K562 (cell line): Measurements from ENCODE around the gene GPR35. TPM values are rescaled to one million over a fixed set of nuclear protein-coding genes. Genes with fewer than 3 reads are reported as not detected.

ENCODE experiments used
- ATAC-seq: fragments of 200-7000 bp; cut with Tn5 transposase; 3 replicates; pipeline ENCODE4 v1.9.1; 2020; ENCODE audit warnings: moderate library complexity
- Bru-seq: library from RNA; stranded (reverse); fragments of 400-500 nt; gene quantifications from one replicate; lab custom pipeline; 2021; lab: Mats Ljungman, UMichigan
- BruChase-seq, 2 experiments: library from RNA; stranded (reverse); fragments of 400-500 nt; gene quantifications; one replicate each; lab custom pipeline; 2021; lab: Mats Ljungman, UMichigan
- BruUV-seq: library from RNA; stranded (reverse); fragments of 400-500 nt; replicated peaks from 2 replicates; lab custom pipeline; 2021; lab: Mats Ljungman, UMichigan
- CTCF ChIA-PET: fragments of 300-600 bp; formaldehyde crosslinking; extraction: SDS; loops from one replicate; lab custom pipeline; 2021; ENCODE audit warnings: low intra/inter-chr PET ratio; lab: Yijun Ruan, JAX
- POLR2A ChIA-PET: fragments of 300-600, 350-650 bp; sonication (Branson Sonifier 250); formaldehyde crosslinking; extraction: SDS; loops from one replicate; lab custom pipeline; 2021; ENCODE audit warnings: antibody characterized with exemption, inconsistent platforms; lab: Yijun Ruan, JAX
- DNase-seq, 4 experiments: peaks; one replicate each; pipeline versions ENCODE4 v3.0.0 to v3.0.0-alpha.2; 2011 to 2018; ENCODE audit warnings: low spot score in 3 of 4, mixed read lengths in 3 of 4; ENCODE audit errors: extremely low read depth in 1 of 4
- FAIRE-seq: peaks from 2 replicates; lab custom pipeline; 2011; peaks lifted over from hg19 to GRCh38; lab: Jason Lieb, UNC
- H2AFZ ChIP-seq: 2 replicates; pipeline ENCODE4 v1.6.0; 2011; ENCODE audit warnings: low read depth, low read length, control low read depth, inconsistent platforms
- H3K27ac ChIP-seq: fragments of 200-600 bp; 3 replicates; pipeline ENCODE4 v1.8.0; 2011; ENCODE audit warnings: low read depth, mild to moderate bottlenecking, control low read depth, inconsistent platforms, low read length, moderate library complexity, mixed read lengths; ENCODE audit errors: extremely low read depth
- H3K27me3 ChIP-seq, 2 experiments: fragments of 300-600 bp in 1 of 2; 2 replicates in 1 of 2; 3 replicates in 1 of 2; pipeline versions ENCODE4 v1.6.0 to v1.8.0; 2011; ENCODE audit warnings: inconsistent platforms in 2 of 2, low read length in 2 of 2, mild to moderate bottlenecking in 1 of 2, mixed read lengths in 1 of 2, moderate library complexity in 1 of 2; ENCODE audit not compliant: control insufficient read depth in 2 of 2, insufficient read depth in 2 of 2
- H3K36me3 ChIP-seq: fragments of 300-600 bp; 3 replicates; pipeline ENCODE4 v1.8.0; 2011; ENCODE audit warnings: mild to moderate bottlenecking, low read length, inconsistent platforms; ENCODE audit not compliant: control insufficient read depth, insufficient read depth
- H3K4me1 ChIP-seq, 2 experiments: fragments of 200-600 bp in 1 of 2; replicated peaks in 1 of 2; 2 replicates in 1 of 2; 3 replicates in 1 of 2; pipeline versions ENCODE4 v1.5.1 to v1.8.0; 2011; ENCODE audit warnings: inconsistent platforms in 2 of 2, low read length in 2 of 2, mild to moderate bottlenecking in 1 of 2, mixed read lengths in 1 of 2, moderate library complexity in 1 of 2; ENCODE audit not compliant: control insufficient read depth in 2 of 2, insufficient read depth in 2 of 2
- H3K4me2 ChIP-seq: 2 replicates; pipeline ENCODE4 v1.6.1; 2011; ENCODE audit warnings: low read length, control low read depth, inconsistent platforms, mixed read lengths; ENCODE audit not compliant: insufficient read depth
- H3K4me3 ChIP-seq: fragments of 200-600 bp; sonication (generic), shearing (Covaris generic); 2 replicates; pipeline ENCODE4 v1.5.1; 2016; ENCODE audit warnings: control low read depth, inconsistent platforms
- H3K79me2 ChIP-seq: fragments of 200-600 bp; 3 replicates; pipeline ENCODE4 v1.8.0; 2011; ENCODE audit warnings: low read length, inconsistent platforms; ENCODE audit not compliant: control insufficient read depth, insufficient read depth
- H3K9ac ChIP-seq, 2 experiments: 2 replicates each; pipeline versions ENCODE4 v1.6.0 to v1.6.1; 2011; ENCODE audit warnings: low read depth in 2 of 2, low read length in 2 of 2, control low read depth in 1 of 2, inconsistent platforms in 1 of 2, mild to moderate bottlenecking in 1 of 2, mixed read lengths in 1 of 2; ENCODE audit not compliant: insufficient read depth in 1 of 2
- H3K9me1 ChIP-seq: one replicate; pipeline ENCODE4 v1.6.0; 2011; ENCODE audit warnings: inconsistent platforms, mild to moderate bottlenecking, low read length, moderate library complexity; ENCODE audit not compliant: control insufficient read depth, insufficient read depth
- H3K9me3 ChIP-seq: replicated peaks from 2 replicates; pipeline ENCODE4 v1.5.1; 2011; ENCODE audit warnings: low read depth, low read length, inconsistent platforms; ENCODE audit not compliant: control insufficient read depth, insufficient read depth
- H4K20me1 ChIP-seq: replicated peaks from 2 replicates; pipeline ENCODE4 v1.6.1; 2011; ENCODE audit warnings: low read length, inconsistent platforms, mixed read lengths; ENCODE audit not compliant: control insufficient read depth, insufficient read depth
- ARHGAP35 ChIP-seq: fragments of 450-650 bp; IDR thresholded peaks from 2 replicates; pipeline ENCODE4 v1.6.1; 2018; ENCODE audit not compliant: partially characterized antibody
- C11orf30 ChIP-seq: fragments of 450-650 bp; IDR thresholded peaks from 2 replicates; pipeline ENCODE4 v1.6.1; 2016; ENCODE audit warnings: low read depth, mild to moderate bottlenecking
- ELF2 ChIP-seq: fragments of 250-450 bp; sonication (Bioruptor Pico); IDR thresholded peaks from 2 replicates; pipeline ENCODE4 v1.5.0; 2021; ENCODE audit warnings: mild to moderate bottlenecking
- KDM1A ChIP-seq, 2 experiments: fragments of 450-650 bp; IDR thresholded peaks; 2 replicates each; pipeline ENCODE4 v1.6.1; 2016; ENCODE audit warnings: mild to moderate bottlenecking in 2 of 2
- MAFK ChIP-seq: IDR thresholded peaks from 2 replicates; pipeline ENCODE4 v1.6.1; 2011; ENCODE audit warnings: low read length, improper control_type of control experiment
- NFE2 ChIP-seq: IDR thresholded peaks from 2 replicates; pipeline ENCODE4 v1.6.1; 2014; ENCODE audit warnings: antibody characterized with exemption, low read depth
- NRF1 ChIP-seq, 2 experiments: fragments of 450-650 bp; IDR thresholded peaks in 1 of 2; conservative IDR thresholded peaks in 1 of 2; 2 replicates each; pipeline ENCODE4 v1.6.1; 2014; ENCODE audit warnings: mild to moderate bottlenecking in 2 of 2
- PKNOX1 ChIP-seq: fragments of 450-650 bp; IDR thresholded peaks from 2 replicates; pipeline ENCODE4 v1.6.1; 2016
- PTRF ChIP-seq: fragments of 450-650 bp; IDR thresholded peaks from 2 replicates; pipeline ENCODE4 v1.6.1; 2016; ENCODE audit warnings: mild to moderate bottlenecking, missing genetic modification characterization, missing compliant biosample characterization
- RUNX1 ChIP-seq: sonication (generic); IDR thresholded peaks from 2 replicates; pipeline ENCODE4 v1.6.1; 2016; ENCODE audit warnings: antibody characterized with exemption, low read depth
- VEZF1 ChIP-seq: fragments of 200-800 bp; sonication (Bioruptor generic); IDR thresholded peaks from 2 replicates; pipeline ENCODE4 v1.6.1; 2017; ENCODE audit warnings: missing genetic modification characterization, missing compliant biosample characterization
- ZNF583 ChIP-seq: fragments of 250-450 bp; sonication (Bioruptor Pico); IDR thresholded peaks from 2 replicates; pipeline ENCODE4 v1.4.0; 2020
- ZNF740 ChIP-seq, 3 experiments: fragments of 200-800 bp in 1 of 3; sonication (Bioruptor generic) in 1 of 3; sonication (generic) in 1 of 3; formaldehyde crosslinking in 1 of 3; IDR thresholded peaks; 2 replicates each; pipeline versions ENCODE4 v1.6.1 to v1.8.0; 2016 to 2022; ENCODE audit warnings: mild to moderate bottlenecking in 2 of 3, missing compliant biosample characterization in 2 of 3, missing genetic modification characterization in 2 of 3, missing genetic modification reagents in 1 of 3
- WGBS: fragments of 100-300 bp; shearing (Covaris generic); methylation state at CpG from one replicate; pipeline ENCODE4 v1.1.6; 2016; ENCODE audit warnings: low coverage, mixed read lengths; ENCODE audit not compliant: insufficient coverage; ENCODE audit errors: missing lambda C conversion rate; 5-methylcytosine and 5-hydroxymethylcytosine counted together
- in situ Hi-C: fragments of 300-500 bp; cut with MboI; formaldehyde crosslinking; loops from 4 replicates; pipeline ENCODE4 v1.15.0; 2018; ENCODE audit warnings: inconsistent platforms, mixed read lengths
- intact Hi-C: fragments of 100-400 bp; cut with micrococcal nuclease; formaldehyde crosslinking; loops from 2 replicates; pipeline ENCODE4 v1.14.2; 2022
- long read RNA-seq, 3 experiments: library from polyadenylated mRNA in 2 of 3; library from RNA in 1 of 3; unstranded in 2 of 3; stranded (forward) in 1 of 3; transcript quantifications; one replicate each; pipeline ENCODE4 v2.0.0, GENCODE V29; 2019 to 2022
- polyA minus RNA-seq, 3 experiments: library from RNA; depleted of rRNA, polyadenylated mRNA; stranded (reverse); fragments of >200 nt; gene quantifications; 2 replicates each; pipeline ENCODE4 v1.2.3, GENCODE V29; 2011
- polyA plus RNA-seq, 8 experiments: library from polyadenylated mRNA; depleted of rRNA in 4 of 8; stranded (reverse) in 5 of 8; unstranded in 3 of 8; fragments of >200 nt; fragmentation: Nextera tagmentation in 2 of 8; fragmentation: Illumina TruSeq in 1 of 8; extraction: Ambion mirVana in 2 of 8; extraction: Trizol in 1 of 8; gene quantifications; 2 replicates each; pipeline versions ENCODE4 v1.2.1 to v1.2.3, GENCODE V29; 2011 to 2014; ENCODE audit warnings: inconsistent platforms in 1 of 8, missing spikeins in 1 of 8
- total RNA-seq, 7 experiments: library from RNA; depleted of rRNA in 6 of 7; stranded (reverse); fragments of >200 nt in 6 of 7; fragmentation: Illumina TruSeq in 2 of 7; extraction: Trizol in 2 of 7; gene quantifications; 2 replicates each; pipeline versions ENCODE4 v1.2.1 to v1.2.3, GENCODE V29; 2011 to 2021; ENCODE audit warnings: low replicate concordance in 1 of 7

The GPR35 gene
- total RNA-seq (2011; cell fraction: chromatin; rRNA removed; ENCODE audit: low replicate concordance) = 0.40 and 0.76 TPM in 2 replicates
- 0.50 and 0.53 TPM in 2 replicates for total RNA-seq (2011; cell fraction: nucleolus; rRNA removed)
- 0.73 TPM in 1 of 2 replicates, not detected in the other for total RNA-seq (2011; cell fraction: nucleoplasm; rRNA removed)
- total RNA-seq (2014; rRNA removed) = 0.50 TPM in 1 of 2 replicates, not detected in the other
- total RNA-seq (2014; rRNA removed; fragmentation: Illumina TruSeq; extraction: Trizol) = 0.07 TPM in 1 of 2 replicates, not detected in the other
- 0.29 and 0.34 TPM in 2 replicates for total RNA-seq (2015; rRNA removed; fragmentation: Illumina TruSeq; extraction: Trizol)
- total RNA-seq (2021) = 0.20 and 0.33 TPM in 2 replicates
- 0.04 and 0.19 TPM in 2 replicates for polyA plus RNA-seq (2011; rRNA removed)
- 0.13 and 0.25 TPM in 2 replicates for polyA plus RNA-seq (2011; cell fraction: cytosol; rRNA removed)
- 1.2 TPM in 2 replicates for polyA plus RNA-seq (2011; cell fraction: nucleus; rRNA removed)
- 0.29 and 1.5 TPM in 2 replicates for polyA plus RNA-seq (2012)
- 0.08 TPM in 1 of 2 replicates, not detected in the other for polyA plus RNA-seq (2014; fragmentation: Illumina TruSeq; extraction: Trizol)
- not detected for polyA plus RNA-seq (2014; fragmentation: Nextera tagmentation; extraction: Ambion mirVana)
- polyA plus RNA-seq (2014; rRNA removed) = 0.12 and 0.29 TPM in 2 replicates
- polyA minus RNA-seq (2011; rRNA and poly(A)+ RNA removed) = 0.11 and 0.15 TPM in 2 replicates
- not detected in 2 replicates for polyA minus RNA-seq (2011; cell fraction: cytosol; rRNA and poly(A)+ RNA removed)
- polyA minus RNA-seq (2011; cell fraction: nucleus; rRNA and poly(A)+ RNA removed) = 0.13 and 0.22 TPM in 2 replicates
- percentile 28 among the genes with signal in this experiment for Bru-seq, nascent RNA
- percentile 24 among the genes with signal in this experiment for BruChase-seq, experiment 1, labeled RNA remaining after a 2-hour chase
- percentile 25 among the genes with signal in this experiment for BruChase-seq, experiment 2, labeled RNA remaining after a 6-hour chase
- long read RNA-seq, experiment 1, partial matches to known transcripts = 0 of 1 reads
- long read RNA-seq, experiment 1, other reads (novel, unspliced or antisense) = 1 of 1 reads
- long read RNA-seq, experiment 2 = 0 reads
- long read RNA-seq, experiment 3 = 0 reads

- DNase-seq (peak; percentile 60 to 68 (median 62)), ATAC-seq (peak; percentile 89), FAIRE-seq (no peak)
- H2AFZ ChIP-seq = peak within 1 kb of the TSS; percentile 45; the same call in 1 of the 2 replicates
- CTCF ChIA-PET = no interaction called here
- intact Hi-C loops = no loop called here
- no peaks in the 10 kb centered on the region for H4K20me1 ChIP-seq
- H3K79me2 ChIP-seq = no peaks in the 10 kb centered on the region
- H3K4me3 ChIP-seq = no peak within 1 kb of the TSS
- no peak for TF ChIP-seq ZNF583 (CRISPR knock-in tag)
- peak; percentile 35; the same call in 1 of the 2 replicates for TF ChIP-seq C11orf30
- TF ChIP-seq ARHGAP35 = no peak
- TF ChIP-seq VEZF1 (CRISPR knock-in tag) = peak; percentile 29; the same call in 1 of the 2 replicates
- TF ChIP-seq PTRF (tag) = no peak
- 0 out of 4 replicates have a peak, but pooled peaks of 1 of the 2 experiments have one; percentile 12 for TF ChIP-seq NRF1 (conservative IDR thresholded peaks at IDR 0.05 in 1 of 2, IDR thresholded peaks at IDR 0.05 in 1 of 2)
- no peak for TF ChIP-seq ELF2 (CRISPR knock-in tag)
- peak; percentile 79 for TF ChIP-seq ZNF740 (CRISPR knock-in tag; IDR thresholded peaks at IDR 0.05)
- TF ChIP-seq ZNF740 (tag; IDR thresholded peaks at IDR 0.05) = 0 out of 4 replicates have a peak, but pooled peaks of 1 of the 2 experiments have one; percentile 32
- TF ChIP-seq MAFK = peak; percentile 9; the same call in 1 of the 2 replicates
- TF ChIP-seq PKNOX1 = 0 out of 2 replicates have a peak, but pooled peaks have one; percentile 28
- TF ChIP-seq RUNX1 = no peak
- TF ChIP-seq NFE2 = peak; percentile 65
- peak in 1 of 2 experiments; percentile 61; a peak in 2 of 4 replicates for TF ChIP-seq KDM1A (IDR thresholded peaks at IDR 0.05)
- no peaks in the 10 kb centered on the region for H3K9me3 ChIP-seq
- POLR2A ChIA-PET = interaction anchor here (0.6 to 1.0 kb wide), 3 partner anchors 9 to 1242 kb away, joined by 3 to 4 read pairs (median 4); no protein-coding TSS in a partner anchor
- H3K27me3 ChIP-seq = peaks cover 0 to 8% of the 10 kb centered on the region in 2 experiments; a peak in 2 of 5 replicates
- H3K4me2 ChIP-seq = no peak within 1 kb of the TSS
- no TSS peak for BruUV-seq
- no peaks in the 10 kb centered on the region for H3K36me3 ChIP-seq
- WGBS = 9% methylated on average over 4 of the region's 23 CpGs
- H3K4me1 ChIP-seq = peaks cover 0 to 45% of the 10 kb centered on the region in 2 experiments; a peak in 2 of 5 replicates
- no peak within 1 kb of the TSS for H3K27ac ChIP-seq
- in situ Hi-C loops = no loop called here
- no peaks in the 10 kb centered on the region for H3K9me1 ChIP-seq
- H3K9ac ChIP-seq = peak within 1 kb of the TSS in 1 of 2 experiments; percentile 58; a peak in 2 of 4 replicates
Observed at GRCh38 chr2:240624950-240625621, at the start of gene GPR35. TSS of gene GPR35 (plus strand) at chr2:240625480. CDS start at chr2:240629953, 4,473 bp downstream.
